GM23338 (cell line): ENCODE results near the gene COBL. TPM values are rescaled to one million over a fixed set of nuclear protein-coding genes. Genes with fewer than 3 reads are reported as not detected.

Source experiments
- ATAC-seq: fragments of 200-7000 bp; cut with Tn5 transposase; 3 replicates; pipeline ENCODE4 v1.9.1; 2020
- DNase-seq: peaks from one replicate; pipeline ENCODE4 v3.0.0-alpha.2; 2015; ENCODE audit warnings: low spot score
- H2AFZ ChIP-seq: fragments of 200-600 bp; sonication (generic); 2 replicates; pipeline ENCODE4 v1.8.0; 2016; ENCODE audit warnings: antibody characterized with exemption, mild to moderate bottlenecking, moderate library complexity
- H3F3A ChIP-seq: fragments of 200-600 bp; sonication (generic); replicated peaks from 2 replicates; pipeline ENCODE4 v1.8.0; 2017; ENCODE audit warnings: antibody characterized with exemption, mixed run types, low read depth
- H3K27ac ChIP-seq: fragments of 200-600 bp; sonication (generic); 2 replicates; pipeline ENCODE4 v1.6.1; 2016; ENCODE audit warnings: low read depth
- H3K27me3 ChIP-seq: fragments of 200-600 bp; sonication (generic); 2 replicates; pipeline ENCODE4 v1.8.0; 2016; ENCODE audit warnings: mild to moderate bottlenecking, mixed run types, moderate library complexity; ENCODE audit not compliant: insufficient read depth
- H3K36me3 ChIP-seq: fragments of 200-600 bp; sonication (generic); 2 replicates; pipeline ENCODE4 v1.8.0; 2016; ENCODE audit warnings: mild to moderate bottlenecking; ENCODE audit not compliant: insufficient read depth
- H3K4me1 ChIP-seq: fragments of 200-600 bp; sonication (generic); 2 replicates; pipeline ENCODE4 v1.8.0; 2016; ENCODE audit warnings: mild to moderate bottlenecking, moderate library complexity; ENCODE audit not compliant: insufficient read depth
- H3K4me2 ChIP-seq: fragments of 200-600 bp; sonication (generic); 2 replicates; pipeline ENCODE4 v1.7.1; 2017; ENCODE audit warnings: mixed run types
- H3K4me3 ChIP-seq: fragments of 200-600 bp; sonication (generic); 2 replicates; pipeline ENCODE4 v1.6.1; 2016; ENCODE audit warnings: mixed run types
- H3K79me2 ChIP-seq: fragments of 200-600 bp; sonication (generic); replicated peaks from 2 replicates; pipeline ENCODE4 v1.8.0; 2017; ENCODE audit warnings: mild to moderate bottlenecking; ENCODE audit not compliant: insufficient read depth
- H3K9me2 ChIP-seq: fragments of 200-600 bp; sonication (generic); 2 replicates; pipeline ENCODE4 v1.8.0; 2017; ENCODE audit not compliant: insufficient read depth
- H4K20me1 ChIP-seq: fragments of 200-600 bp; sonication (generic); replicated peaks from 2 replicates; pipeline ENCODE4 v1.8.0; 2017; ENCODE audit warnings: mild to moderate bottlenecking; ENCODE audit not compliant: insufficient read depth
- H3K27ac Mint-ChIP-seq: 2 replicates; pipeline ENCODE4 v1.8.0; 2020; ENCODE audit warnings: inconsistent platforms, mild to moderate bottlenecking, moderate library complexity, mixed read lengths
- H3K27me3 Mint-ChIP-seq: 3 replicates; pipeline ENCODE4 v1.8.0; 2022; ENCODE audit warnings: low read depth, mild to moderate bottlenecking, moderate library complexity, mixed read lengths, inconsistent platforms; ENCODE audit not compliant: insufficient read depth, poor library complexity
- H3K36me3 Mint-ChIP-seq: 3 replicates; pipeline ENCODE4 v1.8.0; 2021; ENCODE audit warnings: low read depth, mild to moderate bottlenecking, inconsistent platforms, moderate library complexity, mixed read lengths
- H3K4me1 Mint-ChIP-seq: 3 replicates; pipeline ENCODE4 v1.8.0; 2020; ENCODE audit warnings: mild to moderate bottlenecking, inconsistent platforms, mixed read lengths
- H3K4me3 Mint-ChIP-seq: 3 replicates; pipeline ENCODE4 v1.8.0; 2021; ENCODE audit warnings: moderate library complexity, mild to moderate bottlenecking, inconsistent platforms, mixed read lengths
- H3K9me3 Mint-ChIP-seq: 3 replicates; pipeline ENCODE4 v1.8.0; 2020; ENCODE audit warnings: moderate library complexity, mild to moderate bottlenecking, inconsistent platforms, mixed read lengths
- CREB1 ChIP-seq: fragments of 250-450 bp; sonication (Bioruptor Pico); IDR thresholded peaks from 2 replicates; pipeline ENCODE4 v1.5.0; 2020; ENCODE audit warnings: low read depth, mild to moderate bottlenecking, moderate library complexity
- EZH2 ChIP-seq: fragments of 200-600 bp; sonication (generic); IDR thresholded peaks from one replicate; pipeline ENCODE4 v1.8.0; 2017; ENCODE audit warnings: antibody characterized with exemption, mild to moderate bottlenecking, low read depth; ENCODE audit not compliant: unreplicated experiment
- EZH2phosphoT487 ChIP-seq: fragments of 200-600 bp; sonication (generic); IDR thresholded peaks from one replicate; pipeline ENCODE4 v1.8.1; 2018; ENCODE audit warnings: antibody characterized with exemption; ENCODE audit not compliant: unreplicated experiment
- JUNB ChIP-seq: IDR thresholded peaks from one replicate; pipeline ENCODE4 v1.6.1; 2016; ENCODE audit warnings: antibody characterized with exemption; ENCODE audit not compliant: unreplicated experiment
- NANOG ChIP-seq: IDR thresholded peaks from 2 replicates; pipeline ENCODE4 v1.6.1; 2016; ENCODE audit warnings: antibody characterized with exemption, borderline replicate concordance
- POLR2AphosphoS5 ChIP-seq: IDR thresholded peaks from 2 replicates; pipeline ENCODE4 v1.6.1; 2016; ENCODE audit warnings: antibody characterized with exemption, low read depth
- ZNF114 ChIP-seq: fragments of 250-450 bp; sonication (Bioruptor Pico); IDR thresholded peaks from 2 replicates; pipeline ENCODE4 v1.5.0; 2020; ENCODE audit warnings: mild to moderate bottlenecking, moderate library complexity
- ZNF331 ChIP-seq: fragments of 250-450 bp; sonication (Bioruptor Pico); IDR thresholded peaks from 2 replicates; pipeline ENCODE4 v1.5.0; 2020; ENCODE audit warnings: low read depth, mild to moderate bottlenecking, moderate library complexity
- polyA plus RNA-seq: library from polyadenylated mRNA; unstranded; fragments of >200 nt; fragmentation: Nextera tagmentation; extraction: Ambion mirVana; gene quantifications from 2 replicates; pipeline ENCODE4 v1.2.1, GENCODE V29; 2016
- total RNA-seq: library from RNA; depleted of rRNA; stranded (reverse); fragments of >200 nt; shearing (Covaris generic); gene quantifications from 2 replicates; pipeline ENCODE4 v1.2.3, GENCODE V29; 2014
- TF ChIP-seq, protein P1 (sequence below), 2 experiments: fragments of 200-600 bp in 1 of 2; sonication (generic) in 1 of 2; conservative IDR thresholded peaks; 2 replicates each; pipeline versions ENCODE4 v1.5.1 to v1.6.1; 2016 to 2017; ENCODE audit warnings: antibody characterized with exemption in 2 of 2, low read depth in 2 of 2, mild to moderate bottlenecking in 2 of 2, moderate library complexity in 1 of 2
- TF ChIP-seq, protein P2 (sequence below): IDR thresholded peaks from one replicate; pipeline ENCODE4 v1.6.1; 2018; ENCODE audit warnings: antibody characterized with exemption; ENCODE audit not compliant: unreplicated experiment
- TF ChIP-seq, protein P3 (sequence below): IDR thresholded peaks from 2 replicates; pipeline ENCODE4 v1.6.1; 2016; ENCODE audit warnings: antibody characterized with exemption

COBL gene
- total and polyA plus RNA-seq, 2 experiments from 2014 or later = 18.3 to 51.9 TPM

DNA sequence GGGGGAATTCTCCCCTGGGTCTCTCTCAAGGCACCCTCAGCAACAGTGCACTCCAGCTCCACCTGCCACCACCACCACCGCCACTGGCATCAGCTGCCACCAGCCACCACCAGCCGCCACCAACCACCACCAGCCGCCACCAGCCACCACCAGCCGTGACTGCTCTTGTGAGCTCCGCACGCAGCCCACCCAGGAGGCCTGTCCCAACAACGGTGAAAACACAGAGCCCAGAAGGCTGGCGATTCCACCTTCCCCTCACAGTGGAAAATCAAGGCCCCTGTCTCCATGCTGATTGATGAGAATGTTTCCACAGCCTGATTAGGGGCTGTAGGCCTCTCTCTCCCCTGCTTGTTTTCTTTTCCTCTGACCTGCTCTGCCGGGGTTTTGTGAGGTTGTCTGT lies 41.1 kb downstream of the COBL start (continued):
- TF ChIP-seq, protein P1, sequence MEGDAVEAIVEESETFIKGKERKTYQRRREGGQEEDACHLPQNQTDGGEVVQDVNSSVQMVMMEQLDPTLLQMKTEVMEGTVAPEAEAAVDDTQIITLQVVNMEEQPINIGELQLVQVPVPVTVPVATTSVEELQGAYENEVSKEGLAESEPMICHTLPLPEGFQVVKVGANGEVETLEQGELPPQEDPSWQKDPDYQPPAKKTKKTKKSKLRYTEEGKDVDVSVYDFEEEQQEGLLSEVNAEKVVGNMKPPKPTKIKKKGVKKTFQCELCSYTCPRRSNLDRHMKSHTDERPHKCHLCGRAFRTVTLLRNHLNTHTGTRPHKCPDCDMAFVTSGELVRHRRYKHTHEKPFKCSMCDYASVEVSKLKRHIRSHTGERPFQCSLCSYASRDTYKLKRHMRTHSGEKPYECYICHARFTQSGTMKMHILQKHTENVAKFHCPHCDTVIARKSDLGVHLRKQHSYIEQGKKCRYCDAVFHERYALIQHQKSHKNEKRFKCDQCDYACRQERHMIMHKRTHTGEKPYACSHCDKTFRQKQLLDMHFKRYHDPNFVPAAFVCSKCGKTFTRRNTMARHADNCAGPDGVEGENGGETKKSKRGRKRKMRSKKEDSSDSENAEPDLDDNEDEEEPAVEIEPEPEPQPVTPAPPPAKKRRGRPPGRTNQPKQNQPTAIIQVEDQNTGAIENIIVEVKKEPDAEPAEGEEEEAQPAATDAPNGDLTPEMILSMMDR (conservative IDR thresholded peaks at IDR 0.05; ENCODE audit: low read depth in 2 of 2) = no peak
- no peak for TF ChIP-seq JUNB
- TF ChIP-seq, protein P2, sequence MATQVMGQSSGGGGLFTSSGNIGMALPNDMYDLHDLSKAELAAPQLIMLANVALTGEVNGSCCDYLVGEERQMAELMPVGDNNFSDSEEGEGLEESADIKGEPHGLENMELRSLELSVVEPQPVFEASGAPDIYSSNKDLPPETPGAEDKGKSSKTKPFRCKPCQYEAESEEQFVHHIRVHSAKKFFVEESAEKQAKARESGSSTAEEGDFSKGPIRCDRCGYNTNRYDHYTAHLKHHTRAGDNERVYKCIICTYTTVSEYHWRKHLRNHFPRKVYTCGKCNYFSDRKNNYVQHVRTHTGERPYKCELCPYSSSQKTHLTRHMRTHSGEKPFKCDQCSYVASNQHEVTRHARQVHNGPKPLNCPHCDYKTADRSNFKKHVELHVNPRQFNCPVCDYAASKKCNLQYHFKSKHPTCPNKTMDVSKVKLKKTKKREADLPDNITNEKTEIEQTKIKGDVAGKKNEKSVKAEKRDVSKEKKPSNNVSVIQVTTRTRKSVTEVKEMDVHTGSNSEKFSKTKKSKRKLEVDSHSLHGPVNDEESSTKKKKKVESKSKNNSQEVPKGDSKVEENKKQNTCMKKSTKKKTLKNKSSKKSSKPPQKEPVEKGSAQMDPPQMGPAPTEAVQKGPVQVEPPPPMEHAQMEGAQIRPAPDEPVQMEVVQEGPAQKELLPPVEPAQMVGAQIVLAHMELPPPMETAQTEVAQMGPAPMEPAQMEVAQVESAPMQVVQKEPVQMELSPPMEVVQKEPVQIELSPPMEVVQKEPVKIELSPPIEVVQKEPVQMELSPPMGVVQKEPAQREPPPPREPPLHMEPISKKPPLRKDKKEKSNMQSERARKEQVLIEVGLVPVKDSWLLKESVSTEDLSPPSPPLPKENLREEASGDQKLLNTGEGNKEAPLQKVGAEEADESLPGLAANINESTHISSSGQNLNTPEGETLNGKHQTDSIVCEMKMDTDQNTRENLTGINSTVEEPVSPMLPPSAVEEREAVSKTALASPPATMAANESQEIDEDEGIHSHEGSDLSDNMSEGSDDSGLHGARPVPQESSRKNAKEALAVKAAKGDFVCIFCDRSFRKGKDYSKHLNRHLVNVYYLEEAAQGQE = no peak
- TF ChIP-seq CREB1 (CRISPR knock-in tag) = no peak

DNA sequence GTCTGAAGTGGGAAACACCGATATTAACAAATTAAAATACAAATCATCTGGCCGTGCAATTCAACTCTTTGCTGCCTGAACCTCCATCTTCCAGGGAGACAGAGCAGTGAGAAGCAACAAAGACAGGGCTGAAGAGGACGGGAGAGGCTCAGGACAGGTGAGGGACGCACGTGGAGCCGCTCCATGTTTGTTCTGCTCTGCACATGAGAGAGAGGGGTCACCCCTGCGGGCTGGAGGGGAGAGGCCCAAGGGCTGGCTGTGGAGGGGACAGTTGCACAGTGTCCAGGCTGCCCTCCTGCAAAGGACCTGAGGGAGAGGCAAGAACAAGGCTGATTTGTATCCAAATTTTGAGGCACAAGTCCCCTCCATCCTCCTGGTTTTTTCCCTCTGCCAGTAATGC lies 41.7 kb downstream of the COBL start:
- ATAC-seq (peak; percentile 10; the same call in 2 of the 3 replicates), DNase-seq (no peak)
- Histone ChIP-seq H3K4me1 (peaks cover 14% of the 10 kb centered on the region; the same call in 1 of the 2 replicates), H3K27ac (no peak overlapping the region), H2AFZ (no peak overlapping the region), H3K27me3 (no peaks in the 10 kb centered on the region), H3K9me2 (no peaks in the 10 kb centered on the region), H3K4me3 (no peak overlapping the region), H3F3A (no peaks in the 10 kb centered on the region), H3K36me3 (no peaks in the 10 kb centered on the region), H3K79me2 (peaks cover 98% of the 10 kb centered on the region), H4K20me1 (peaks cover 5% of the 10 kb centered on the region; the same call in 1 of the 2 replicates), H3K4me2 (no peak overlapping the region)
- Mint-ChIP-seq H3K27me3 (peaks cover 5% of the 10 kb centered on the region), H3K36me3 (no peaks in the 10 kb centered on the region), H3K27ac (no peak overlapping the region), H3K9me3 (no peaks in the 10 kb centered on the region), H3K4me3 (no peak overlapping the region), H3K4me1 (peaks cover 30% of the 10 kb centered on the region)
- no peak for TF ChIP-seq NANOG
- TF ChIP-seq, protein P3, sequence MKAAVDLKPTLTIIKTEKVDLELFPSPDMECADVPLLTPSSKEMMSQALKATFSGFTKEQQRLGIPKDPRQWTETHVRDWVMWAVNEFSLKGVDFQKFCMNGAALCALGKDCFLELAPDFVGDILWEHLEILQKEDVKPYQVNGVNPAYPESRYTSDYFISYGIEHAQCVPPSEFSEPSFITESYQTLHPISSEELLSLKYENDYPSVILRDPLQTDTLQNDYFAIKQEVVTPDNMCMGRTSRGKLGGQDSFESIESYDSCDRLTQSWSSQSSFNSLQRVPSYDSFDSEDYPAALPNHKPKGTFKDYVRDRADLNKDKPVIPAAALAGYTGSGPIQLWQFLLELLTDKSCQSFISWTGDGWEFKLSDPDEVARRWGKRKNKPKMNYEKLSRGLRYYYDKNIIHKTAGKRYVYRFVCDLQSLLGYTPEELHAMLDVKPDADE = no peak
- no peak for TF ChIP-seq ZNF331 (CRISPR knock-in tag)
- no peak for TF ChIP-seq EZH2phosphoT487
- no peak for TF ChIP-seq EZH2
- TF ChIP-seq ZNF114 (CRISPR knock-in tag) = no peak
- TF ChIP-seq POLR2AphosphoS5 = no peak
- TF ChIP-seq CREB1 (CRISPR knock-in tag) = no peak
- TF ChIP-seq, protein P2 = no peak
